Right lobe of liver (tissue), 4 donors: ENCODE results near the gene USB1.

Experiments used
- CTCF ChIP-seq, 4 donors: fragments of 200-600 bp in 3 of 4; fragments of 450-650 bp in 1 of 4; IDR thresholded peaks; one replicate each; pipeline versions ENCODE4 v1.5.1 to v1.8.0; 2016 to 2022; ENCODE audit warnings: antibody characterized with exemption in 4 of 4, mild to moderate bottlenecking in 2 of 4
- POLR2A ChIP-seq: fragments of 450-650 bp; IDR thresholded peaks from one replicate; pipeline ENCODE4 v1.6.1; 2017; ENCODE audit warnings: antibody characterized with exemption, mild to moderate bottlenecking
- donor health status: DM: no; HTN: no; CAD: no.
- donor health status: DM: no; HTN: no; CAD: no.
- donor health status: DM: no; HTN: yes; CAD: no.

GRCh38 chr16:58038219-58038641 is 37.0 kb downstream of the USB1 start:
- TF ChIP-seq CTCF (IDR thresholded peaks at IDR 0.05) (no peak), POLR2A (no peak)
